GM19395 (cell line): Measurements from ENCODE around the gene C12orf76.
"Not testable (repeated sequence)": the region's sequence is repeated elsewhere in the genome, so short reads cannot be mapped to it uniquely, and the experiment has no call there.

Experiments used
- ATAC-seq: cut with Tn5 transposase; IDR thresholded peaks from one replicate; pipeline ENCODE4 v1.9.1; 2021; ENCODE audit warnings: mild to moderate bottlenecking, moderate library complexity; ENCODE audit not compliant: unreplicated experiment

Gene C12orf76

DNA sequence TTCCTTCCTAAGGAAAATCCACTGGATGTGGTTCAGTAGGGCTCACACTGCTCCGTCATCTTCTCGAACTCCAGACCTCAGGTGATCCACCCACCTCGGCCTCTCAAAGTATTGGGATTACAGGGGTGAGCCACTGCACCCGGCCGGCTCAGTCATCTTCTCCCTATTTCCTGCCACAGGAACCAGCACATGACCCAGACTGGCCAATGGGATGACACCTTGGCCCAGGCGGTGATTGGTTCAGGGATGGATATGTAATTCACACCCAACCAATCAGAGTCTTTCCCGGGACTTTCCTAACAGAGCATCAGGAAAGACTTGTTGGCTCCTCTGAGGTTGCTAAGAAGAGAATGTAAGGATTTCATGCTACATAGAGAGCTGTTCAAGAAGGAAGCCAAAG lies 19.2 kb upstream of the C12orf76 start:
- no peak for ATAC-seq

DNA sequence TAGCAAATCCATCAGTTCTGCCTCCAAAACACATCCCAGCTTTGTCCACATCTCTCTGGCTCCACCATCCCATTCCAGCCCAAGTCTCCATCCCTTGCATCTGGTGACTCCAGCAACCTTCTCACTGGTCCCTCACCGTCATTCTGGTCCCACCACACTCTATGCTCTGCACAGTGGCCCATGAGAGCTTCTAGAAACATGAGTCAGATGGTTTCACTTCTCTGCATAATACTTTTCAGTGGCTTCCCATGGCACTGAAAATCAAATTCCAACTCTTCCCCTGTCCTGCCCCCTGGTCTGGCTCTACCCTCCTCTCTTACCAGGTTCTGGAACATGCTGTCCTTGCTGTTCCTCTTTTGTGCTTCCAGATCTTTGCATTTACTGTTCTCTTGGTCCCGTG lies 17.2 kb upstream of the C12orf76 start:
- ATAC-seq, result no peak

GRCh38 chr12:110062241-110062640 lies 13.9 kb upstream of the C12orf76 start:
- ATAC-seq, result no peak

DNA sequence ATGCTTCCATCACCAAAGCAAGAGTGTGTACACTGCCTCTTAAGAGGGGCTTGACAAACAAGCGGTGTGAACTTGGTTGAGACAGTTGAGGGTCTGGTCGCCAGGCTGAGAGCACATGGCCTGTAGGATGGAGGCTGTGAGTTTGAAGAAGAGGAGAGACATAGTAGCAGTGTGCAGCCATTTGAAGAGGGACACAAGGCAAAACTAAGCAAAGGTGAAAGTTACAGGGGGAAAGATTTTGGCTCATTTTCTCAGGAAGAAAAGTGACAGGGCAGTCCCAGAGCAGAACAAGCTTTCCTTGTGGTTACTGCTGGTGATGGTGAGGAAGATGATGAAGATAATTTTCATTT lies 11.3 kb upstream of the C12orf76 start:
- ATAC-seq, result no peak

DNA sequence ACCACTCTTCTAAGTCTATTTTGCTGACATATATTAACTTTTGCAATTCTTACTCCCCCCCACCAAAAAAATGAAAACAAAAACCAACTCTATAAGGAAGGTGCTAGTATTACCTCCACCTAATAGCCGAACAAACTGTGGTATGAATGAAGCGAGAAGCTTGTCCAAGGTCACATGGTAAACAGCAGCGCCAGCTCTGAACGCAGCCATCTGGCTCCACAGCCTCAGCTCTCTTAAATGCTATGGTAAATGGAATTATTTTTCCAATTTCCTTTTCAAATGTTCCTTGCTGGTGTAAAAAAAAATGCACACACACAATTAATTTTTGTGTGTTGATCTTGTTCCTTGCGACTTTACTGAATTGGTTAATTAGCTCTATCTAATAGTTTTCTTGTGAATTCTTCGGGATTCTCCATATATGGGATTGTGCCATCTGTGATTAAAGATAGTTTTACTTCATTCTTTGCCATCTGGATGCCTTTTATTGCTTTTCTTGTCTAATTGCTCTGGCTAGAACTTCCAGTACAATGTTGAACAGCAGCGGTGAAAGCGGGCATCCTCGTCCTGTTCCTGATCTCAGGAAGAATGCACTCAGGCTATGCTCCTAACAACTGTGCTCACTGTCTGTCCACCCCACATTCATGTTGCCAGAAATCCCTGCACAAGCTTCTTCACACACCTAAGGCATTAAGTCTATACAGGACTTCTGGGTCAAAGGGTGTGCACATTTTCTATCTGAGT lies 10.7 kb upstream of the C12orf76 start:
- no peak for ATAC-seq

DNA sequence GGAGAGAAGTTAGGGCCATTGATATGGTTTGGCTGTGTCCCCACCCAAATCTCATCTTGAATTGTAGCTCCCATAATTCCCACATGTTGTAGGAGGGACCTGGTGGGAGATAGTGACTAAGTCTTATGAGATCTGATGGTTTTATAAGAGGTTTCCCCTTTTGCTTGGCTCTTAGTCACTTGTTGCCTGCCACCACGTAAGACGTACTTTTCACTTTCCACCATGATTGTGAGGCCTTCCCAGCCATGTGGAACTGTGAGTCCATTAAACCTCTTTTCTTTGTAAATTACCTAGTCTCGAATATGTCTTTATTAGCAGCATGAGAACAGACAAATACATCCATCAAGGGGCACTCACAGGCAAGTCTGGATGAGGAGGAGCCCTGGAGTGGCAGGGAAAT lies 8.3 kb upstream of the C12orf76 start:
- not testable (repeated sequence) for ATAC-seq

GRCh38 chr12:110055375-110056352 lies 7.3 kb upstream of the C12orf76 start:
- ATAC-seq, result not testable (repeated sequence)

- no peak for ATAC-seq
These were observed 2.6 kb upstream of the C12orf76 start for GRCh38 chr12:110050927-110051326.

DNA sequence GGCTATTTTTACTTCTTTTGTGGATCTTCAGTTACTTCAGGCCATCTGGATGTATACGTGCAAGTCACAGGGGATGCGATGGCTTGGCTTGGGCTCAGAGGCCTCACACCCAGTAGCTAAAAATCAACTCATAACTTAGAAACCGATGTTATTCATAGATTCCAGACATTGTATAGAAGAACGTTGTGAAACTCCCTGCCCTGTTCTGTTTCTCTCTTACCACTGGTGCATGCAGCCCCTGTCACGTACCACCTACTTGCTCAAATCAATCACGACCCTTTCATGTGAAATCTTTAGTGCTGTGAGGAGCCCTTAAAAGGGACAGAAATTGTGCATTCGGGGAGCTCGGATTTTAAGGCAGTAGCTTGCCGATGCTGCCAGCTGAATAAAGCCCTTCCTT lies 1.3 kb upstream of the C12orf76 start:
- not testable (repeated sequence) for ATAC-seq

DNA sequence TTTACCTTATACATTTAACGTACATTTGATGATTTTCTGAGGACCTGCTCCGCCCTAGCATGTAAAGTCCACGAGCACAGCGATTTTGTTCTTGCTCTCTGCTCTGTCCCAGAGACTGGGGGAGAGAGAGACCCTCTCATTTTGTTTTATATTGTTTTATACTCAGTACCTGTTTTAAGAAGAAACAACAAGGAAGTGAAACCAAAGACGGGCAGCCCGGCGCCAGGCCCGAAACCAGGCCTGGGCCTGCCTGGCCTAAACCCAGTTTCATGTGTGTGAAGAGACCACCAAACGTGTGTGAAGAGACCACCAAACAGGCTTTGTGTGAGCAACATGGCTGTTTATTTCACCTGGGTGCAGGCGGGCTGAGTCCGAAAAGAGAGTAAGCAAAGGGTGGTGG lies 712 bp upstream of the C12orf76 start:
- ATAC-seq, result peak; percentile 18

GRCh38 chr12:110047297-110047940 lies 903 bp downstream of the C12orf76 start:
- no peak for ATAC-seq

DNA sequence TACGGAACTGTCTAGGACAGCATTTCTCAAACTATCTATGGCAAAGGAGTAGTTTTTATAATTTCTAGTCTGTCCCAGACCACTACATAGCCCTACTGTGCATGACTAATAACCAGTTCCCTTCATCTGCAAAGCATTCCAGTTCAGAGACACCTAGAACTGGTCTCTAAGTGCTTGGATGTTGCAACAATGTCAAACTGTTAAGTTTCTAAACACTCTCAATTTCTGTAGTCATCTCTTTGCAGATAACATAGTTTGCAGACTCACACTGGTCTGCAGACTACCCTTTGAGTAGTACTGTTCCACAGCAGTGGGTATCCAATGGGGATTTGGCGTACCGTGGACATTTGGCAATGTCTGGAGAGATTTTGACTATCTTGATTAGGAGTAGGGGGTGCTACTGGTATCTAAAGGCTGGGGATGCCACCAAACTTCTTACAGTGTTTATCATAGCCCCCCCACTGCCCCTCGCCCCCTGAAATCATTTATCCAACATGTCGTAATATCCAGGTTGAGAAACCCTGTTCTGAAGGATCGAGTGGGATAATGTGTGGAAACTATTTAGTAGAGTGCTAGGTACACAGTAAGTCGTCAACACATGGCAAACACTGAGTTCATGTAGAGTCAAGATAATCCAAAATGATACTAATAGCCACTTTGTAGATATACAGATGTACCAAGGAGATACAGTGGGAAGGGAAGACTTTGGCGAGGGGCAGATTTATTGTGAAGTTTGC lies 1.7 kb downstream of the C12orf76 start:
- ATAC-seq, result no peak

DNA sequence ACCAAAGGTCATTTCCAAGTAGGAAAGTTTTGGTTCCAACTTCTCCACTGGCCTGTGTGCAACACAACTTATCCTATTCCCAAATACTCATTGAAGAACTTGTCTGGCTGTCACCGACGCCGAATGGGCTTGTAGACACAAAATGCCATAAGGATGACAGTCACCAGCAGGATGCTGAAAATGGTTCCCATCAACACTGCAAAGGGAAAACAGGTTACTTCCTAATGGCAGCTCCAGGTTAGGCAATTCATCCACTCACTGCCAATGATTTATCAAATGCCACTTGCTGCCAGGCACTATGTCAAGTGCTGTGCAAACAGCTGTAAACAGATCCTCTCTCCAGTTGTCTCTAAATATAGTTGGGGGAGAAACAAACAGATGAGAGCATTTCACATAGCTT lies 6.1 kb downstream of the C12orf76 start:
- ATAC-seq, result no peak

DNA sequence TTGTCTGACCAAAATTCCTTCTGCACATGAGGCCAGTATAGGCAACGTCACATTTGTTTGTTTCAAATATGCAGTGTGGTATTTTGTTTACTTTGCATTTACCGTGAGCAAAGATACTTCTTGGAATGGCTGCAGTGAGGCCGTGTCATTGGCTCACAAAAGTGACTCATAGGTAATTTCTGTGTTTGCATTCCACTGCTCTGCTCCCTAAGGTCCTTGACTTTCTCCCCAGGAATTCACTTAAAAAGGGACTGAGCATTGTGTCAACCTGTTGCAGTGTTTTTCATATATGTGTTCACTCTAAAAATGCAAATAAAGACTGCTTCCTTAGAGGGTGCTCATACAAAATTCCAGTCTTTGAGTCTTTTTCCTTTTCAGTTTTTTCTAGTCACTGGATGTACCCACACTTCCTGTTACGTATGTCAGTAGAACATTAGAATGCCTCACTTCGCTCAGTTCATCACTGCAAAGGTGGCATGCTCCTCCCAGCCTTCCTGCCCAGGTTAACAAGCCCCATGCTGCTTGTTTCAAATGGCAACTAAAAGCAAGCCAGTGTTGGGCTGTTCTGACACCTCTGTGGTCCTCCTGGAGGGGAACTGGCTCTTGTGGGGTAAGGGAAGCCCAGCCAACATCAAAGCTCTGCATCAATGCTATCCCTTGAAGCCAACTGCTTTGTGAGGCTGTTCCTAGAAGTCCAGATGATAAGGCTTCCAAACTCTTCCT lies 9.1 kb downstream of the C12orf76 start:
- no peak for ATAC-seq

DNA sequence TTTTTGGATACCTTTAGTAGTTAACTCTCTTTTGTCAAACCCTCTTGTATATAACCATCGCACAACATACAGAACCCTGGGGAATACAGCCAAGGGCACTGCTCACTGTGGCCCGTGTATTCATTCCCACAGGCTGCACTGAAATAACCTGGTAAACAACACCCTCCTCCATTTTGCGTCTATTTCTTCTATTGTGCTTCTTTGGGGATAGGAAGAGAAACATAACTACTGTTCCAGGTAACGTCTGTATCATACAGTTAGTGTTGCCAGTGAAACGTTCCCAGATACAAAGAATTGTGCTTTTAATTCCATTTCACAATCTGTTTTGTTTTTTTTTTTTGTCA lies 9.6 kb downstream of the C12orf76 start:
- no peak for ATAC-seq

- no peak for ATAC-seq
These were observed 11.0 kb downstream of the C12orf76 start for GRCh38 chr12:110037315-110037714.

- ATAC-seq, result no peak
These were observed 12.7 kb downstream of the C12orf76 start for GRCh38 chr12:110035534-110036104.

DNA sequence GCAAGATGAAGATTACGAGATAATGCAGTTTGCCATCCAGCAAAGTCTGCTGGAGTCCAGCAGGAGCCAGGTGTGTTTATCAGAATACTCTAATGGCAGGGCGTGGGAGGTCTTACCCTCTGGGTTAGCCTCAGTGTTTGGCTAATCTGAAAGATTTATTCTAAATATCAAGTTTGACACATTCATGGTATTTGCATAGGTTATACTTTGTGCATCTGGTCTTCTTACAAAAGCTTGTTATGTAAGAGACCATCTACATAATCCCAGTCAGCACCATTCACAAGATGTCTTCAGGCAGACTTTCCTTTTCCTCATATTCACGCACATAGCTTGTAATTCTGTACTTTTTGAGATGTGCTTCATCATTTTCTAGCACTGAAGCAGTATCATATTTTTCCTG lies 14.4 kb downstream of the C12orf76 start:
- no peak for ATAC-seq

GRCh38 chr12:110029290-110029815 lies 19.0 kb downstream of the C12orf76 start:
- ATAC-seq, result no peak

- ATAC-seq, result no peak
These were observed 20.0 kb downstream of the C12orf76 start for GRCh38 chr12:110028323-110028722.
